Hematopoietic multipotent progenitor cell treated with erythropoietin and hydrocortisone succinate and interleukin-3 and kit ligand, for 15 days (in vitro differentiated cells): ENCODE measurements around the gene UNC45A.

ENCODE experiments used
- DNase-seq: peaks from one replicate; pipeline ENCODE4 v3.0.0-alpha.2; 2015; ENCODE audit warnings: low spot score

The UNC45A gene

DNA sequence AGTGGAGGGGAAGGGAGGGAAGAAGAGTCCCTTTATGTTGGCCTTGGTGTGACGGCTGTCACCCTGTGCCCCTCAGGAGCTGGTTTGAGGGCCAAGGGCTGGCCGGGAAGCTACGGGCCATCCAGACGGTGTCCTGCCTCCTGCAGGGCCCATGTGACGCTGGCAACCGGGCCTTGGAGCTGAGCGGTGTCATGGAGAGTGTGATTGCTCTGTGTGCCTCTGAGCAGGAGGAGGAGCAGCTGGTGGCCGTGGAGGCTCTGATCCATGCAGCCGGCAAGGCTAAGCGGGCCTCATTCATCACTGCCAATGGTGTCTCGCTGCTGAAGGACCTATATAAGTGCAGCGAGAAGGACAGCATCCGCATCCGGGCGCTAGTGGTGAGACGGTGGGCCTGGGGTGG is 11.5 kb downstream of the UNC45A start:
- DNase-seq: no peak

DNA sequence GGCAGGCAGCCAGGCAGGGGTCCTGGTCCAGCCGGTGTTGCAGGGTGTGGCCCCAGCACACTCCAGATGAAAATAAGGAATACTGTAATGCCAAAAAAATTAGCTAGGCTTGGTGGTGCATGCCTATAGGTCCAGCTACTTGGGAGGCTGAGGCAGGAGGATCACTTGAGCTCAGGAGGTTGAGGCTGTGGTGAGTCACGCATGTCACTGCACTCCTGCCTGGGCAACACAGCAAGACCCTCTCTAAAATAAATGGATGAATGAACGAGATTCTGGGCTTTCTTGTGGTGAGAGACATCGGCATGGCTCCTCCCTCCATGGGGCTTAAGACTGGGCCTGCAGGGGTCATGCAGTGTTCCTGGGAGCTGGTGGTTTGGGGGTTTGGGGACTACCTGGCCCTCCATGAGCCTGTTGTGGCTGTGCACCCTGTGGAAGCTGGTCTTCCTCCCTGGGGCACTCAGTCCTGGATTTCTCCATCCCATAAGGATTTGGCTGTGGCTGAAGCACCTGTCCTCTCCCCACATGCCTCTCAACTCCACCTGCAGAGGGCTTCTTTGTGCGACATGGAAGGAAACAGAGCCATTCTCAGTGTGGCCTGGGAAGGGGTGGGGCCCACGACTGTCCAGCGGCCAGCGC is 12.0 kb downstream of the UNC45A start:
- no peak for DNase-seq

DNA sequence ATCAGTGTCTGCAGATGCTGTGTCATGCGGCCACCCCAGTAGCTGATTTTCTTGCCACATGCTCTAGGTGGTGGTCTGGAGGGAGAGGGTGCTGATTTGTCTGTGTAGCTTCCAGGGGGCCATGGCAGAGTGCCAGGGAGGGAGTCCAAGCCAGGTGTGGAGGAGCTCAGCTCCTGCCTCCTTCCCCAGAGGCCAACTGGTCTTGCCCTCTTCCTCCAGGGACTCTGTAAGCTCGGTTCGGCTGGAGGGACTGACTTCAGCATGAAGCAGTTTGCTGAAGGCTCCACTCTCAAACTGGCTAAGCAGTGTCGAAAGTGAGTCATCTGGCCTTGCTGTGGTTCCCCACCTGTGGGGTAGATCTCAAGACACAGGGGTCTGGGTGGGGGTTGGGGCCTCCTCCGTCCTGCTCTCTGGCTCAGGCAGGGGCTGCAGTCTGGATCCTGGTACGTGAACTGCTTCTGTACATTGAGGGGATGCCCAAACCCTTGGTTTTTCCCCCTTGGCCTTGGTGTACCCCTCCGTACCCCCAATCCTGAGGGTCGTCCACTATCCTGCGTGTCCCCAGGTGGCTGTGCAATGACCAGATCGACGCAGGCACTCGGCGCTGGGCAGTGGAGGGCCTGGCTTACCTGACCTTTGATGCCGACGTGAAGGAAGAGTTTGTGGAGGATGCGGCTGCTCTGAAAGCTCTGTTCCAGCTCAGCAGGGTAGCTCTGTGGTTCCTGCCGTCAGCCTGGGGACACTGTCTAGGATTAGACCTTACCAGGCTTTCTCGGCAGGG is 12.7 kb downstream of the UNC45A start:
- DNase-seq: no peak

DNA sequence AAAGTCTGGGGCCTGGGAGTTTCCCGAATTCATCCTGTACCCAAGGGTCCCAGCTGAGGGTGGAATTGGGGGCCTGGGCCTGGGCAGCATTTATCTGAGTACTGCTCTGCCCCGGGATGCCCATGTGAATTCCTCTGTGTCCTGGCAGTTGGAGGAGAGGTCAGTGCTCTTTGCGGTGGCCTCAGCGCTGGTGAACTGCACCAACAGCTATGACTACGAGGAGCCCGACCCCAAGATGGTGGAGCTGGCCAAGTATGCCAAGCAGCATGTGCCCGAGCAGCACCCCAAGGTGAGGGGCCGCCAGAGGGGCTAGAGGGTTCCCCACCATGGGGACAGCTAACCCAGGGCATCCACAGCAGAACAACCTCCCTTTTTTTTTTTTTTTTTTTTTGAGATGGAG is 13.4 kb downstream of the UNC45A start:
- DNase-seq: no peak

DNA sequence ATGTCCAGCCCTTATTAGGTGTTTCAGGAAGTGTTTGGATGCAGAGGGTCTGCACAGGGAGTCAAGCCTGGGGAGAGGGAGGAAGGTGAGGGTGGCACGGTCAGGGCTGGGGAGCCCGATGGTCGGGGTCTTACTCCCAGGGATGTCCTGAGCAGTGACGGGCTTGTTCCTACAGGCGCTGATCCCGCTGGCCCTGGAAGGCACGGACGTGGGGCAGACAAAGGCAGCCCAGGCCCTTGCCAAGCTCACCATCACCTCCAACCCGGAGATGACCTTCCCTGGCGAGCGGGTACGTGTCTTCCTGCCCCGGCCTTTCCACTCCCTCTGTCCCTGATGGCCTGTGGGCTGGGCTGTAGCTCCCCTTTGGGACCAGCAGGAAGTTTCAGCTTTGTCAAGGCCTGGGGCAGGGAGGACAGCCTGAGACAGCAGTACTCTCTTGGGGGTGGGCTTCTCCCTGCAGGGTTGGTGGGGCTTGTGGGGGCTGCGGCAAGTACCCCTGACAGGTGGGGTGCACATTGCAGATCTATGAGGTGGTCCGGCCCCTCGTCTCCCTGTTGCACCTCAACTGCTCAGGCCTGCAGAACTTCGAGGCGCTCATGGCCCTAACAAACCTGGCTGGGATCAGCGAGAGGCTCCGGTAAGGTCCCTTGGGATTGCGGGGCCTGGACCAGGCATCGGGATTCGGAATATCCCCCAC is 15.0 kb downstream of the UNC45A start:
- no peak for DNase-seq

DNA sequence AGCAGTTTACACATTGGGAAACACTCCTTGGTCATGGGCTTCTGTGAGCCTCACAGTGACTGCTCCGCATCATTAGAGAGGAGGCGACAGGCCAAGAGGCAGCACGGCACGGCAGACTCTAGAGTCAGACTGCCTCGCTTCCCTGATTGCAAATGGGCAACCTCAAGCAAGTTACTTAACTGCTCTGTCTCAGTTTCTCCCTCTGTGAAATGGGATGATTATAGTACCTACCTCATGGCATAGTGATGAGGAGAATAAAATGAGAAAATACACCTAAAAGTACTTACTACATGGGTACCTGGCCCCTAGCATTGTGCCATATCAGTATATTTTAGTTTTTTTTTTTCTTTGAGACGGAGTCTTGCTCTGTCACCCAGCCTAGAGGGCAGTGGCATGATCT is 15.6 kb downstream of the UNC45A start:
- no peak for DNase-seq

DNA sequence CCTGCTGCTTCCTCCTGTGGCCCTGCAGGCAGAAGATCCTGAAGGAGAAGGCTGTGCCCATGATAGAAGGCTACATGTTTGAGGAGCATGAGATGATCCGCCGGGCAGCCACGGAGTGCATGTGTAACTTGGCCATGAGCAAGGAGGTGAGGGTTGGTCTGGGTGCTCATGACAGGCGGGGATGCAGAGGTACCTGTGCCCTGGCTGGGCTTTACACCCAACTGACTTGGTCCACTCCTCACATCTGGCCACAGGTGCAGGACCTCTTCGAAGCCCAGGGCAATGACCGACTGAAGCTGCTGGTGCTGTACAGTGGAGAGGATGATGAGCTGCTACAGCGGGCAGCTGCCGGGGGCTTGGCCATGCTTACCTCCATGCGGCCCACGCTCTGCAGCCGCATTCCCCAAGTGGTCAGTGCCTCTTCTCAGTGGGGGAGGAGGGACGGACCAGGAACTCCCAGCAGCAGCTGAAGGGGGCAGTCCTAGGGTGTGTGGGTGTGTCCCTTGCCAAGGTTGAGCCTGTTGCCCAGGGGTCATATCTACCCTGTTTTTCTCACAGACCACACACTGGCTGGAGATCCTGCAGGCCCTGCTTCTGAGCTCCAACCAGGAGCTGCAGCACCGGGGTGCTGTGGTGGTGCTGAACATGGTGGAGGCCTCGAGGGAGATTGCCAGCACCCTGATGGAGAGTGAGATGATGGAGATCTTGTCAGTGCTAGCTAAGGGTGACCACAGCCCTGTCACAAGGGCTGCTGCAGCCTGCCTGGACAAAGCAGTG is 18.0 kb downstream of the UNC45A start:
- DNase-seq: no peak

DNA sequence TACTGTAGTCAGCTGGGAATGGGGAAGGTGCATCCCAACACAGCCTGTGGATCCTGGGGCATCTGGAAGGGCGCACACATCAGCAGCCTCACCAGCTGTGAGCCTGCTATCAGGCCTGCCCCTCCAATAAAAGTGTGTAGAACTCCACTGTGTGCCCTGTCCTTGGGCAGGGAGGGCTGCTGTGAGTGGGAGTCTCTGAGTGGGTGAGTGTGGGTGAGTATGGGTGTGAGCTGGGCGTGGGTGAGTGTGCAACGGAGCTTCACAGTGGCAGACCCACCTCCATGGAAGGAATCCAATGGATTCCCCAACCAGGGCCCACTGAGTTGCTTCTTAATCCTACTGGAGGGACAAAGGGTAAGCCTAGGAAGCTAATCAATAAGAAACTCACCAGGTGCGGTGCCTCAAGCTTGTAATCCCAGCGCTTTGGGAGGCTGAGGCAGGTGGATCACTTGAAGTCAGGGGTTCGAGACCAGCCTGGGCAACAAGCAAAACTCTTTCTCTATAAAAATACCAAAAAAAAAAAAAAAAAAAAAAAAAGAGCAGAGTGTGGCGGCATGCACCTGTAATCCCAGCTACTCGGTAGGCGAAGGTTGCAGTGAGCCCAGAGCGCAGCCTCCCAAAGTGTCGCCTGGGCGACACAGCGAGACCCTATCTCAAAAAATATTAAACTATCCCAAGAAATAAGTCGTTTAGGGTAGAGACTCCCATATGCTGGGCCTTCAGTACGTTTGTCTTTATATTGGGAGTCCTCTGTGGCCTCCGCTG is 19.0 kb downstream of the UNC45A start:
- DNase-seq: no peak

DNA sequence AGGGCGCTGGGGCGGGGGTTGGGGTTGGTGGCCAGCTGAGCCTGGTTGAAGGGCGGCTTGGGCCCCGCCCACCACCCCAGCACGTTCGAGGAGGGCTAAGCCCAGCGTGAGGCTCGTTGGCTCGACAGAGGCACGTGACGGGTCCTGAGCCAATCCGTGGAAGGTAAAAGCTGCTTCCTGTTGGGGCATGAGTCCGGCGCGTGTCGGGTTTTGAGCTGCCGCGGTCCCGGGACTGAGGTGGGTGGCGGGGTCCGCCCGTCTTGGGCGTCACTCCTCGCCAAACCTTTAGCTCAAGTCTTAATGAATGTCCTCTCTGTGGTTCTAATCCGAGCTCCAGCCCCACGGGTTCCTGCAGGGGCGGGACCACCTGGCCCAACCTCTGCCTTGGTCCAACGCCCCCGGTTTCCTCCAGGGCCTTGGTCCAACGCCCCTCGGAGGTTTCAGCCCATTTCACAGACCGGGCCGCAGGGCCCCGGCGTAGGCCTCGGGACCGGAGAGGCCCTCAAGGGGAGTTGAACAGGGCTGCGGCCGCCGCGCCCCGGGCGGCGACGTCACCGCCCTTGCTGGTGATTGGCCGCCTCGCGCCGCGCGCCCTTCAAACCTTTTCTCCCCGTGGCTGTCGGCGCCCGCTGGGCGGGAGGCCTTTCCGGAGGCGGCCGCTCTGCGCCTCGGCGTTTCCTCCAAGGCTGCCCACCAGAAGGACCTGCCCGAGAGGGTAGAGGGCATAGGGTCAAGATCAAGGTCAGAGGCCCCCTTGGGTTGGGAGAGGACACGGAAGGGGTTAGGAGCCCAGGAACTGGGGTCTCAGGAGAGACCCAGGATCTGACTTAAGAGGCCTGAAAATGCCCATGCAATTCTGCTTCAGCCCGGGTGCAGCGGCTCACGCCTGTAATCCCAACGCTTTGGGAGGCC is 19.9 kb downstream of the UNC45A start, which contains the start of gene RCCD1:
TSS of gene RCCD1 (plus strand) at position 173 of the 912 bp plus-strand sequence. CDS start 1,851 bp downstream, outside the sequence.
- peak; percentile 95 for DNase-seq

DNA sequence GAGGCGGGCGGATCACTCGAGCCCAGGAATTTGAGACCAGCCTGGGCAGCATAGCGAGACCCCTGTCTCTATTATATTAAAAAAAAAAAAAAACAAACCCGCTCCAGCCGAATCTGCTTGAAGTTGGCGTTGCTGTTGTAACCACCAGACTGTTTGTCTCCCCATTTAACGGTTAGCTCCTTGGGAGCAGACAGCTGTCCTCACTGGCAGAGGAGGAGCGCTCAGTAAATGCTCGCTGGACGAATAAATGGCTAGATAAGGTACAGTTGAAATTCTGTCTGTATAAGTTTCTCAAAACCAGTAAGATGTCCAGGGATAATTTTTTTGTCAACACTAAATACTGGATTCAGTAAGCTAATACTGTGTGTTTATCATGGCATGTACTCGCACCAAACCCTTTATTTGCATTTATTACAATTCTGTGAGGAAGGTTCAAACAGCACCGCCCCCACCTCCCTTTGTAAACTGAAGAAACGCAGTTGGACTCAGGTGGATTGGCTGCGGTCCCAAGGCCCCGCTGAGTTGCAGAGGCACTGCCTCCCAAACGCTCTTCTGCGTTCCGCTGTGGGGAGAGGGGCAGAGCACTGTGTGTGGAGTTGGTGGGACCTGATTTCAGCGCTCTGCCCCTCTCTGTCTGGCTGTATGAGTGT is 20.7 kb downstream of the UNC45A start:
- peak; percentile 38 for DNase-seq

DNA sequence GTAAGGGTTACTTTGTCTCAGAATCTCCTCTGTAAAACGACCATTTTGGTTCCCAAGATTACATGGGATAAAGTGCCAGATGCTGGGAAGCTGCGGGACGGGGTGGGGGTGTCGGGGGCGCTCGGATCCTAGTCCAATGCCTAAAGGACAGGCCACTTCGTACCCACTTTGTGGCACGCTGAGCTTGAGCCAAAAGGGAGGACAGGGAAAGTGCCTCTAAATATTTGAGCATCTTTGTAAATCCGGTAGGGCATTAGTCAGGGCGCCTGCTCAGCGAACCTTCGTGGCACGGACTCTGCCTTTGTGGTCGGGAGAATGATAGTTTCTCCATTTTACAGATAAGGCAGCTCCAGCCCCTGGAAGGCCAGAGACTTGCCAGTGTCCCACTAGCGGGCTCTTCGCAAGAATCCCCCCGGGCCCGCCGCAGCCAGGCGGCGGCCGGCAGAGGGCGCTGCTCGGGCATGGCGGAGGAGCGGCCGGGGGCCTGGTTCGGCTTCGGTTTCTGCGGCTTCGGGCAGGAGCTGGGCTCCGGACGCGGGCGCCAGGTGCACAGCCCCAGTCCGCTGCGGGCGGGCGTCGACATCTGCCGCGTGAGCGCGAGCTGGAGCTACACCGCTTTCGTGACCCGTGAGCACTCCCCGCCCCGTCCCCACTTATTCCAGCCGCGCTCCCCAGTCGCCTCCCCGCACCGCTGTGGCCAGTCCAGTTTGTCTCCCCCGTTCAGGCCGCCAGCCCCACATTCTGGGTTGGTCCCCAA is 21.4 kb downstream of the UNC45A start:
- peak; percentile 76 for DNase-seq

DNA sequence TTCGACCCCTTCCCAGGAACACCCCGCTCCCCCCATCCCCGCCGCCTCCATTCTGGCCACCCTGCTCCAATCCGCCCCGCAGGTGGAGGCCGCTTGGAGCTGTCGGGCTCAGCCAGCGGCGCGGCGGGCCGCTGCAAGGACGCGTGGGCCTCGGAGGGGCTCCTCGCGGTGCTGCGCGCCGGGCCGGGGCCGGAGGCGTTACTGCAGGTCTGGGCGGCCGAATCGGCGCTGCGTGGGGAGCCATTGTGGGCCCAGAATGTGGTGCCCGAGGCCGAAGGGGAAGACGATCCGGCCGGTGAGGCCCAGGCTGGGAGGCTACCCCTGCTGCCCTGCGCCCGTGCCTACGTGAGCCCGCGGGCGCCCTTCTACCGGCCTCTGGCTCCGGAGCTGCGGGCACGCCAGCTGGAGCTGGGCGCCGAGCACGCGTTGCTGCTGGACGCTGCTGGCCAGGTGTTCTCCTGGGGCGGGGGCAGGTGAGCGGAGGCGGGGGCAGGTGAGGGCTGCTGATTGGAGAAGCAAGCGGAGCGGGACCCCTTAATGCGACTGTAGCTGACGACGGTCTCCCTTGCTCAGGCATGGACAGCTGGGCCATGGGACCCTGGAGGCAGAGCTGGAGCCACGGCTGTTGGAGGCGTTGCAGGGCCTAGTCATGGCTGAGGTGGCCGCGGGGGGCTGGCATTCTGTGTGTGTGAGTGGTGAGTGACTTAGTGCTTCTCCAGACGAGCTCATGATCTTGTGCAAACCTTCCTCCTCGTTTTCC is 22.1 kb downstream of the UNC45A start:
- no peak for DNase-seq

DNA sequence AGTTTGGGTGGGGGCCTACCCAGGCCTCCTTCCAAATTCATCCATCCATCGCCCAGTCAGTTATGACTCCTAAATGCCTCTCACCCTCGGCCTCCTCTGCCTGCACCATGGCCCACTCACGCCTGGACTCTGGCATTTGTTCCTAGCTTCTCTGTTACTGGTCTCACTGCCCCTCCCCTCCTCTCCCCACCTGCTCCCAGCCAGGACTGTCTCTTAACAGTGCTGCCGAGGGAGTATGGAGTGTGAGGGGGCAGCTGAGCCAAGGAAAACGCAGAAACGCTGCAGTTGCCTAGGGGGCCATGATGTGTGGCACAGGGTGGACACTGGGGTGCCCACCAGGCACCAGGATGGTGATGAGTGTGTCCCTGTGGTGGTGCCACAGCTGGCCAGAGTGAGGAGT is 22.7 kb downstream of the UNC45A start:
- DNase-seq: no peak

DNA sequence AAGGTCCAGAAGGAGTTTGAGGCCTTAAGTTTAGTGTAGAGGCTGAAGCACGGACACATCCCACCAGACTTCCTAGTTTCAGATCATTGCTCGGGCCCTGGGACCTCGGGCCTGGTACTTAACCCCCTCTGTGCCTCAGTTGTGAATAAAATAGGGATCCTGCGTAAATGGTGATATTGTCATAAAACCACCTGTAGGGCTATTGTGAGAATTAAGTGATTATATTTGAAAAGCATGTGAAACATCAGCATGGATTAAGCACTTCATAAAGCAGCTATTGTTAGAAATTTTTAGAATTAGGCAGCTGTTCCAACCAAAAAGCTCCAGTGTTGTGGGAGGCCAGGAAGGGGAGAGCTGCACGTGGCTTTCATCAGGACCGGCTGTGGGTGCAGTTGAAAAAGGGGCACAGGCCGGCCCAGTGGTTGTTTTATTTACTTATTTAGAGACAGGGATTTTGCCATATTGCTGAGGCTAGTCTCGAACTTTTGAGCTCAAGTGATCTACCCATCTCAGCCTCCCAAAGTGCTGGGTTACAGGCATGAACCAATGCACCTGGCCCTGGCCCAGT is 24.0 kb downstream of the UNC45A start:
- no peak for DNase-seq

DNA sequence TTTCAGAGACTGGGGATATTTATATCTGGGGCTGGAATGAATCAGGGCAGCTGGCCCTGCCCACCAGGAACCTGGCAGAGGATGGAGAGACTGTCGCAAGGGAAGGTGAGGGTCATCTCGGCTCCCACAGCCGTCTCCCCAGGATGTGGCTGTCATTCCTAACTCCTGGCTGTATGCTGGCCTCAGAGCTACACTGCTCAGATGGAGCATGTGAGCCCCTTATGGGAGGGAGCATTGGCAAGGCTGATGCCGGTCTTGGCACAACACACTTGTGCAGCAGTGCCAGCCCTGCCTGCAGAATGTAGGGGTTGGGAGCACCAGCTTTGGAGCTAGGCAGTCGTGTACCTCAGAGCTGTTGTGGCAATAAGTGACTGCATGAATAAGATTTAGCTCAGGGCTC is 24.8 kb downstream of the UNC45A start:
- DNase-seq: no peak

DNA sequence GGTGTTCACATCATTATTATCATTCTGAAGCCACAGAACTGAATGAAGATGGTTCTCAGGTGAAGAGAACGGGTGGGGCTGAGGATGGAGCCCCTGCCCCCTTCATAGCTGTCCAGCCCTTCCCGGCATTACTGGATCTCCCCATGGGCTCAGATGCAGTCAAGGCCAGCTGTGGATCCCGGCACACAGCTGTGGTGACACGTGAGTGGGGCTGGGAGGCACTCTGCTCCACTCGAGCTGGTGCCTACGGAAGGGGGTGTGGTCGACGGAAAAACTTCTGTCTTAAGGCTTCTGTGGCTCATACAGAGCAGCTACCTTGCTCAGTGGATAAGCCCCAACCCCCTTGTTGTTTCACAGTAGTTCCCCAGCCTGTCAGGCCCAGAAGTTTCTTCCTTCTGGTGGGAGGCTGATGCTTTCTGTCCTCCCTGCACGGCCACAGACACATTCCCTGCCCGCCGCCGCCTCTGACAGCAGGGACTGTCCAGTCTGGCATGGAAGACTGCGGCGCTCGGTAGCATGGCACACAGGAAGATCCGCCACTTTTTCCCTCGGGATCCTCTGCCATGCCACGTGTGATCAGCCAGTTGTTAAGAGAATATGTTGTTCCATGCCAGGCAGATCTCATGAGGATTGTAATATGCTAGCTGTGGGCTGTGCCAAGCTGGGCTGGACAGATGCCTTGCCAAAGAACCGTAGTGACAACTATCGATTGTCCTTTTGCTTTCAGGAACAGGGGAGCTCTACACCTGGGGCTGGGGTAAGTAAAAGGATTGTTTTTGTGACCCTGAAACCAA is 25.4 kb downstream of the UNC45A start:
- DNase-seq: no peak

DNA sequence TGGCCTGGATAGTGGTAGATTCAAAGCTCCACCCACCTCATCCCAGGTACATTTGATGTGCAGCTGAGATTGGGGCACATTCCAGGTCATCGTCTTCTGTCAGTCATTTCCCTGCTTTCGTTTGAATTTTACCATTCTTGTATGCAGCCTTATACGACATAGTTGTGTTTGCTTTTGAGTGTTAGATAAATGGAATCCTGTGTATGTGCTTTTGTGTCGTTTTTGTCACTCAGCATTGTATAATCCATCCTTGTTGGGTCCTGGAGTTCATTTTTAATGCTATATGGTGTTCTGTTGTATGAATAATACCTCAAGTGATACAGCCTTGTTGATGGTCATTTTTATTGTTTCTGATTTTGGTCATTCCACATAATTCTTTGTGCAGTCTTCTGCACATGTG is 26.9 kb downstream of the UNC45A start:
- no peak for DNase-seq
